HEK293 (cell line): ENCODE results near the gene SCYGR3.

Experiments
- CTCF ChIA-PET: fragments of 350-600 bp; formaldehyde crosslinking; extraction: SDS; loops from one replicate; lab custom pipeline; 2021; ENCODE audit warnings: antibody characterized with exemption; lab: Yijun Ruan, JAX
- POLR2A ChIA-PET: fragments of 300-600 bp; formaldehyde crosslinking; extraction: SDS; loops from one replicate; lab custom pipeline; 2020; ENCODE audit warnings: antibody characterized with exemption, inconsistent platforms; lab: Yijun Ruan, JAX
- H3K27ac ChIP-seq: fragments of 200-500 bp; sonication (Bioruptor generic); 2 replicates; pipeline ENCODE4 v1.5.1; 2014; ENCODE audit warnings: low read depth, low read length, control low read depth, inconsistent platforms; ENCODE audit errors: extremely low read depth
- H3K36me3 ChIP-seq, 2 experiments: fragments of 200-500 bp in 1 of 2; sonication (Bioruptor generic) in 1 of 2; 1 replicate in 1 of 2; 2 replicates in 1 of 2; pipeline ENCODE4 v1.5.1; 2014 to 2017; ENCODE audit warnings: inconsistent platforms in 2 of 2, low read length in 2 of 2; ENCODE audit not compliant: control insufficient read depth in 2 of 2, insufficient read depth in 1 of 2
- H3K4me1 ChIP-seq: fragments of 200-500 bp; sonication (Bioruptor generic); 2 replicates; pipeline ENCODE4 v1.5.1; 2014; ENCODE audit warnings: mild to moderate bottlenecking, low read length, inconsistent platforms; ENCODE audit not compliant: control insufficient read depth, insufficient read depth
- H3K4me3 ChIP-seq: 2 replicates; pipeline ENCODE4 v1.5.1; 2011; ENCODE audit warnings: low read depth, mild to moderate bottlenecking, control low read depth, low read length, moderate library complexity
- H3K9me3 ChIP-seq: fragments of 200-500 bp; sonication (Bioruptor generic); 2 replicates; pipeline ENCODE4 v1.5.1; 2014; ENCODE audit warnings: low read depth, low read length, inconsistent platforms; ENCODE audit not compliant: control insufficient read depth, insufficient read depth
- BCL11B ChIP-seq: fragments of 450-650 bp; formaldehyde crosslinking; IDR thresholded peaks from 2 replicates; pipeline ENCODE4 v1.5.1; 2016; ENCODE audit warnings: low read depth, missing biosample characterization, missing genetic modification characterization
- EGR2 ChIP-seq: fragments of 450-650 bp; formaldehyde crosslinking; IDR thresholded peaks from 2 replicates; pipeline ENCODE4 v1.5.1; 2016; ENCODE audit warnings: low read depth, missing biosample characterization, missing genetic modification characterization
- OVOL3 ChIP-seq: fragments of 450-650 bp; formaldehyde crosslinking; IDR thresholded peaks from 2 replicates; pipeline ENCODE4 v1.5.1; 2016; ENCODE audit warnings: missing biosample characterization, missing genetic modification characterization
- RBAK ChIP-seq: fragments of 450-650 bp; formaldehyde crosslinking; IDR thresholded peaks from 2 replicates; pipeline ENCODE4 v1.5.1; 2016; ENCODE audit warnings: missing biosample characterization, missing genetic modification characterization
- SCRT2 ChIP-seq: fragments of 450-650 bp; formaldehyde crosslinking; IDR thresholded peaks from 2 replicates; pipeline ENCODE4 v1.5.1; 2016; ENCODE audit warnings: missing biosample characterization, missing genetic modification characterization
- ZBTB7A ChIP-seq: fragments of 450-650 bp; formaldehyde crosslinking; IDR thresholded peaks from 2 replicates; pipeline ENCODE4 v1.5.1; 2016; ENCODE audit warnings: low read depth, missing biosample characterization, missing genetic modification characterization
- ZNF16 ChIP-seq: fragments of 450-650 bp; formaldehyde crosslinking; IDR thresholded peaks from 2 replicates; pipeline ENCODE4 v1.5.1; 2016; ENCODE audit warnings: low read depth, missing biosample characterization, missing genetic modification characterization
- ZNF175 ChIP-seq: fragments of 450-650 bp; formaldehyde crosslinking; IDR thresholded peaks from 2 replicates; pipeline ENCODE4 v1.5.1; 2016; ENCODE audit warnings: missing biosample characterization, missing genetic modification characterization
- ZNF292 ChIP-seq: fragments of 450-650 bp; formaldehyde crosslinking; IDR thresholded peaks from 2 replicates; pipeline ENCODE4 v1.5.1; 2016; ENCODE audit warnings: low read depth, missing biosample characterization, missing genetic modification characterization, borderline replicate concordance
- ZNF433 ChIP-seq: fragments of 450-650 bp; formaldehyde crosslinking; IDR thresholded peaks from 2 replicates; pipeline ENCODE4 v1.5.1; 2016; ENCODE audit warnings: missing biosample characterization, missing genetic modification characterization, low read depth
- ZNF626 ChIP-seq: fragments of 450-650 bp; sonication (Bioruptor Pico); formaldehyde crosslinking; IDR thresholded peaks from 2 replicates; pipeline ENCODE4 v1.5.1; 2018; ENCODE audit warnings: missing biosample characterization, missing genetic modification characterization, inconsistent platforms
- ZNF785 ChIP-seq: fragments of 450-650 bp; formaldehyde crosslinking; IDR thresholded peaks from 2 replicates; pipeline ENCODE4 v1.5.1; 2016; ENCODE audit warnings: missing biosample characterization, missing genetic modification characterization
- ZNF792 ChIP-seq: fragments of 450-650 bp; formaldehyde crosslinking; IDR thresholded peaks from 2 replicates; pipeline ENCODE4 v1.5.1; 2016; ENCODE audit warnings: missing biosample characterization, missing genetic modification characterization
- TF ChIP-seq, protein P1 (sequence below): fragments of 450-650 bp; formaldehyde crosslinking; IDR thresholded peaks from 2 replicates; pipeline ENCODE4 v1.5.1; 2016; ENCODE audit warnings: missing biosample characterization, missing genetic modification characterization, borderline replicate concordance
- TF ChIP-seq, protein P2 (sequence below): fragments of 450-650 bp; formaldehyde crosslinking; IDR thresholded peaks from 2 replicates; pipeline ENCODE4 v1.5.1; 2016; ENCODE audit warnings: missing biosample characterization, missing genetic modification characterization
- TF ChIP-seq, protein P3 (sequence below): fragments of 450-650 bp; formaldehyde crosslinking; IDR thresholded peaks from 2 replicates; pipeline ENCODE4 v1.5.1; 2016; ENCODE audit warnings: missing biosample characterization, missing genetic modification characterization
- TF ChIP-seq, protein P4 (sequence below): fragments of 450-650 bp; formaldehyde crosslinking; IDR thresholded peaks from 2 replicates; pipeline ENCODE4 v1.5.1; 2016; ENCODE audit warnings: missing biosample characterization, missing genetic modification characterization, borderline replicate concordance
- TF ChIP-seq, protein P5 (sequence below): fragments of 450-650 bp; formaldehyde crosslinking; IDR thresholded peaks from 2 replicates; pipeline ENCODE4 v1.5.1; 2017; ENCODE audit warnings: missing biosample characterization, missing genetic modification characterization

SCYGR3 gene

DNA sequence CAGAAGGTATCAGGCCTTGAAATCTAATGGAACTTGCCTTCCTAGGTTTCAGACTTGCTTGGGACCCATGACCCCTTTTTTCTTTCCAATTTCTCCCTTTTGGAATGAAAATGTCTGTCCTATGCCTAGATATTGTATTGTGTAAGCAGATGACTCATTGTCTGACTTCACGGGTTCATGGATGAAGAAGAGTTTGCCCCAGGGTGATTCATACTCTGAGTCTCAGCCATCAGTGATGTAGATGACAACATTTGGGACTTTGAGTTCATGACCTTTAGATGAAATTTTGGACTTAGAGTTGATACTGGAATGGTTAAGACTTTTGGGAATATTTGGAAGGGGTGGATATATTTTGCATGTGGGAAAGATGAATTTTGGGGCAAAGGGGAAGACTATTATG, 40.8 kb upstream of the SCYGR3 start (continued):
- TF ChIP-seq, protein P1, sequence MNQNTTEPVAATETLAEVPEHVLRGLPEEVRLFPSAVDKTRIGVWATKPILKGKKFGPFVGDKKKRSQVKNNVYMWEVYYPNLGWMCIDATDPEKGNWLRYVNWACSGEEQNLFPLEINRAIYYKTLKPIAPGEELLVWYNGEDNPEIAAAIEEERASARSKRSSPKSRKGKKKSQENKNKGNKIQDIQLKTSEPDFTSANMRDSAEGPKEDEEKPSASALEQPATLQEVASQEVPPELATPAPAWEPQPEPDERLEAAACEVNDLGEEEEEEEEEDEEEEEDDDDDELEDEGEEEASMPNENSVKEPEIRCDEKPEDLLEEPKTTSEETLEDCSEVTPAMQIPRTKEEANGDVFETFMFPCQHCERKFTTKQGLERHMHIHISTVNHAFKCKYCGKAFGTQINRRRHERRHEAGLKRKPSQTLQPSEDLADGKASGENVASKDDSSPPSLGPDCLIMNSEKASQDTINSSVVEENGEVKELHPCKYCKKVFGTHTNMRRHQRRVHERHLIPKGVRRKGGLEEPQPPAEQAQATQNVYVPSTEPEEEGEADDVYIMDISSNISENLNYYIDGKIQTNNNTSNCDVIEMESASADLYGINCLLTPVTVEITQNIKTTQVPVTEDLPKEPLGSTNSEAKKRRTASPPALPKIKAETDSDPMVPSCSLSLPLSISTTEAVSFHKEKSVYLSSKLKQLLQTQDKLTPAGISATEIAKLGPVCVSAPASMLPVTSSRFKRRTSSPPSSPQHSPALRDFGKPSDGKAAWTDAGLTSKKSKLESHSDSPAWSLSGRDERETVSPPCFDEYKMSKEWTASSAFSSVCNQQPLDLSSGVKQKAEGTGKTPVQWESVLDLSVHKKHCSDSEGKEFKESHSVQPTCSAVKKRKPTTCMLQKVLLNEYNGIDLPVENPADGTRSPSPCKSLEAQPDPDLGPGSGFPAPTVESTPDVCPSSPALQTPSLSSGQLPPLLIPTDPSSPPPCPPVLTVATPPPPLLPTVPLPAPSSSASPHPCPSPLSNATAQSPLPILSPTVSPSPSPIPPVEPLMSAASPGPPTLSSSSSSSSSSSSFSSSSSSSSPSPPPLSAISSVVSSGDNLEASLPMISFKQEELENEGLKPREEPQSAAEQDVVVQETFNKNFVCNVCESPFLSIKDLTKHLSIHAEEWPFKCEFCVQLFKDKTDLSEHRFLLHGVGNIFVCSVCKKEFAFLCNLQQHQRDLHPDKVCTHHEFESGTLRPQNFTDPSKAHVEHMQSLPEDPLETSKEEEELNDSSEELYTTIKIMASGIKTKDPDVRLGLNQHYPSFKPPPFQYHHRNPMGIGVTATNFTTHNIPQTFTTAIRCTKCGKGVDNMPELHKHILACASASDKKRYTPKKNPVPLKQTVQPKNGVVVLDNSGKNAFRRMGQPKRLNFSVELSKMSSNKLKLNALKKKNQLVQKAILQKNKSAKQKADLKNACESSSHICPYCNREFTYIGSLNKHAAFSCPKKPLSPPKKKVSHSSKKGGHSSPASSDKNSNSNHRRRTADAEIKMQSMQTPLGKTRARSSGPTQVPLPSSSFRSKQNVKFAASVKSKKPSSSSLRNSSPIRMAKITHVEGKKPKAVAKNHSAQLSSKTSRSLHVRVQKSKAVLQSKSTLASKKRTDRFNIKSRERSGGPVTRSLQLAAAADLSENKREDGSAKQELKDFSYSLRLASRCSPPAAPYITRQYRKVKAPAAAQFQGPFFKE (tag by site-specific recombination), result no peak
- no peak for TF ChIP-seq OVOL3 (tag by site-specific recombination)
- TF ChIP-seq, protein P2, sequence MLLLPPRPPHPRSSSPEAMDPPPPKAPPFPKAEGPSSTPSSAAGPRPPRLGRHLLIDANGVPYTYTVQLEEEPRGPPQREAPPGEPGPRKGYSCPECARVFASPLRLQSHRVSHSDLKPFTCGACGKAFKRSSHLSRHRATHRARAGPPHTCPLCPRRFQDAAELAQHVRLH (tag by site-specific recombination), result no peak
- TF ChIP-seq ZNF792 (tag by site-specific recombination), result no peak
- no peak for TF ChIP-seq ZNF626 (tag by site-specific recombination)
- no peak for TF ChIP-seq ZNF292 (tag by site-specific recombination)
- no peak for TF ChIP-seq EGR2

DNA sequence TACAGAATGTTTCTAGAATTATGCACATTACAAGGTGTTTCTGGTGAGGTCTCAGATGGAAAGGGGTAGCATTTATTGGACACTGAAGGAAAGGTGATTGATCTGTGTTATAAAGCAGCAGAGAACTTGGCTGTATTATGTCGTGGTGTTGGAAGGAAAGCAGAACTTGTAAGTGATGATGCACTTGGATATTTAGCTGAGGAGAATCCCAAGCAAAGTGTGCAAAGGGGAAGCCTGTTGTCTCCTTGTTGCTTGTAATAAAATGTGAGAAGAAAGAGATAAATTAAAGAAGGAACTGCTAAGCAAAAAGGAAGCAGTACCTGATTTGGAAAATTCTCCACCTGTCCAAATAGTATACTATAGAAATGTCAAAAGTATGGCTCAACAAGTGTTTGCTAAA, 39.8 kb upstream of the SCYGR3 start:
- POLR2A ChIA-PET, result no interaction called here
- TF ChIP-seq, protein P3, sequence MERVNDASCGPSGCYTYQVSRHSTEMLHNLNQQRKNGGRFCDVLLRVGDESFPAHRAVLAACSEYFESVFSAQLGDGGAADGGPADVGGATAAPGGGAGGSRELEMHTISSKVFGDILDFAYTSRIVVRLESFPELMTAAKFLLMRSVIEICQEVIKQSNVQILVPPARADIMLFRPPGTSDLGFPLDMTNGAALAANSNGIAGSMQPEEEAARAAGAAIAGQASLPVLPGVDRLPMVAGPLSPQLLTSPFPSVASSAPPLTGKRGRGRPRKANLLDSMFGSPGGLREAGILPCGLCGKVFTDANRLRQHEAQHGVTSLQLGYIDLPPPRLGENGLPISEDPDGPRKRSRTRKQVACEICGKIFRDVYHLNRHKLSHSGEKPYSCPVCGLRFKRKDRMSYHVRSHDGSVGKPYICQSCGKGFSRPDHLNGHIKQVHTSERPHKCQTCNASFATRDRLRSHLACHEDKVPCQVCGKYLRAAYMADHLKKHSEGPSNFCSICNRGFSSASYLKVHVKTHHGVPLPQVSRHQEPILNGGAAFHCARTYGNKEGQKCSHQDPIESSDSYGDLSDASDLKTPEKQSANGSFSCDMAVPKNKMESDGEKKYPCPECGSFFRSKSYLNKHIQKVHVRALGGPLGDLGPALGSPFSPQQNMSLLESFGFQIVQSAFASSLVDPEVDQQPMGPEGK (tag by site-specific recombination), result no peak
- TF ChIP-seq ZBTB7A (tag by site-specific recombination), result no peak
- TF ChIP-seq SCRT2, result peak; percentile 29; the same call in 1 of the 2 replicates
- no peak for TF ChIP-seq RBAK (tag by site-specific recombination)
- no peak for TF ChIP-seq BCL11B (tag by site-specific recombination)
- H3K4me3 ChIP-seq, result no peak overlapping the region

DNA sequence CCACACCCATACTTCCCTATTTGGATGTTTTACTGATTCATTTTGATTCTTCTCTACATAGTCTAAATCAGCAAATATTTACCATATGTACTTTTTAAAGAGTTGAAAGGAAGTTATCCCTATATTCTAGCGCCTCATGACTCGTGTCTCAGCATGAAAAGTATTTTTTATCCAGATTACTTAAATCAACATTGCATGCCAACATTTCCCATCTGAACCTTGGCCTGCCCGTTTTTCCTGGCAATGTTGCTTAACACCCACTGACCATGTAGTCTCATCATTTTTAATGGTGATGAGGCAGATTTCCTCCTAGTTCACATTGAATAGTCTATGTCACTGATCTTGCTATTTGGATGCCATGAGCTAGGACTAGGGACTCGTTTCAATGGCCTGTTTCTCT, 38.8 kb upstream of the SCYGR3 start:
- Histone ChIP-seq H3K27ac (no peak overlapping the region), H3K9me3 (no peaks in the 10 kb centered on the region), H3K4me1 (no peaks in the 10 kb centered on the region), H3K4me3 (no peak overlapping the region), H3K36me3 (no peaks in the 10 kb centered on the region)
- POLR2A ChIA-PET, result interaction anchor here (0.5 kb wide), 1 partner anchor 87 kb away, joined by 4 read pairs; no protein-coding TSS in a partner anchor
- CTCF ChIA-PET, result interaction anchor here (1.4 kb wide), 1 partner anchor 9 kb away, joined by 6 read pairs; no protein-coding TSS in a partner anchor
- TF ChIP-seq, protein P4, sequence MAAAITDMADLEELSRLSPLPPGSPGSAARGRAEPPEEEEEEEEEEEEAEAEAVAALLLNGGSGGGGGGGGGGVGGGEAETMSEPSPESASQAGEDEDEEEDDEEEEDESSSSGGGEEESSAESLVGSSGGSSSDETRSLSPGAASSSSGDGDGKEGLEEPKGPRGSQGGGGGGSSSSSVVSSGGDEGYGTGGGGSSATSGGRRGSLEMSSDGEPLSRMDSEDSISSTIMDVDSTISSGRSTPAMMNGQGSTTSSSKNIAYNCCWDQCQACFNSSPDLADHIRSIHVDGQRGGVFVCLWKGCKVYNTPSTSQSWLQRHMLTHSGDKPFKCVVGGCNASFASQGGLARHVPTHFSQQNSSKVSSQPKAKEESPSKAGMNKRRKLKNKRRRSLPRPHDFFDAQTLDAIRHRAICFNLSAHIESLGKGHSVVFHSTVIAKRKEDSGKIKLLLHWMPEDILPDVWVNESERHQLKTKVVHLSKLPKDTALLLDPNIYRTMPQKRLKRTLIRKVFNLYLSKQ (tag by site-specific recombination), result no peak
- no peak for TF ChIP-seq ZNF175 (tag by site-specific recombination)
- no peak for TF ChIP-seq ZNF785 (tag by site-specific recombination)
- TF ChIP-seq ZNF16 (tag by site-specific recombination), result no peak
- TF ChIP-seq, protein P5, sequence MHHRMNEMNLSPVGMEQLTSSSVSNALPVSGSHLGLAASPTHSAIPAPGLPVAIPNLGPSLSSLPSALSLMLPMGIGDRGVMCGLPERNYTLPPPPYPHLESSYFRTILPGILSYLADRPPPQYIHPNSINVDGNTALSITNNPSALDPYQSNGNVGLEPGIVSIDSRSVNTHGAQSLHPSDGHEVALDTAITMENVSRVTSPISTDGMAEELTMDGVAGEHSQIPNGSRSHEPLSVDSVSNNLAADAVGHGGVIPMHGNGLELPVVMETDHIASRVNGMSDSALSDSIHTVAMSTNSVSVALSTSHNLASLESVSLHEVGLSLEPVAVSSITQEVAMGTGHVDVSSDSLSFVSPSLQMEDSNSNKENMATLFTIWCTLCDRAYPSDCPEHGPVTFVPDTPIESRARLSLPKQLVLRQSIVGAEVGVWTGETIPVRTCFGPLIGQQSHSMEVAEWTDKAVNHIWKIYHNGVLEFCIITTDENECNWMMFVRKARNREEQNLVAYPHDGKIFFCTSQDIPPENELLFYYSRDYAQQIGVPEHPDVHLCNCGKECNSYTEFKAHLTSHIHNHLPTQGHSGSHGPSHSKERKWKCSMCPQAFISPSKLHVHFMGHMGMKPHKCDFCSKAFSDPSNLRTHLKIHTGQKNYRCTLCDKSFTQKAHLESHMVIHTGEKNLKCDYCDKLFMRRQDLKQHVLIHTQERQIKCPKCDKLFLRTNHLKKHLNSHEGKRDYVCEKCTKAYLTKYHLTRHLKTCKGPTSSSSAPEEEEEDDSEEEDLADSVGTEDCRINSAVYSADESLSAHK (tag by site-specific recombination), result no peak
- TF ChIP-seq ZNF433 (tag by site-specific recombination), result no peak

More for the DNA sequence above, 39.8 kb upstream of the SCYGR3 start:
- Histone ChIP-seq H3K27ac (no peak overlapping the region), H3K4me1 (no peaks in the 10 kb centered on the region), H3K36me3 (no peaks in the 10 kb centered on the region), H3K9me3 (no peaks in the 10 kb centered on the region)
- CTCF ChIA-PET, result no interaction called here
